Measurements from ENCODE around the gene DPYD.

DNA sequence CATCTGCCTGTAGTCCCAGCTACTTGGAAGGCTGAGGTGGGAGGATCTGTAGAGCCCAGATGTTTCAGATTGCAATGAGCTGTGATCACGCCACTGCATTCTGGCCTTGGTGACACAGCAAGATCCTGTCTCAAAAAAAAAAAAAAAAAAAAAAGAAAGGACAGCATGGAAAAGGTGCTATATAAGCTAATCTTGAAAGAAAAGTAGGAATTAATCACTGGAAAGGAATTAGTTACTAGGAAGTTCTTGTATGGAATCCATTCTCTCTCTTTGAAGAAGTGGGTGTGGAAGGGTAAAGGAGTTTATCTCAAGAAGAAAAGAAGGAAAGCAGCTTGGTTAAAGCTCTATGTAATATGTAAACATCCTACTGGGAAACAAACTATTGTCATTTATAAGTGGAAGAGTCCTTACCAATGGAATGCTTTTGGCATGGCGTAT is 339.2 kb downstream of the DPYD start:
- TF ChIP-seq ZBTB17 (CRISPR knock-in tag; IDR thresholded peaks at IDR 0.05) (no peak), ZBTB2 (IDR thresholded peaks at IDR 0.05) (no peak), CREB1 (IDR thresholded peaks at IDR 0.05) (no peak), CREB1 (CRISPR knock-in tag; IDR thresholded peaks at IDR 0.05) (no peak), E4F1 (CRISPR knock-in tag; IDR thresholded peaks at IDR 0.05; ENCODE audit: borderline replicate concordance) (no peak), MAZ (CRISPR knock-in tag; conservative IDR thresholded peaks at IDR 0.05 in 1 of 2, IDR thresholded peaks at IDR 0.05 in 1 of 2) (no peak), THRA (IDR thresholded peaks at IDR 0.05) (no peak), CREB3L1 (IDR thresholded peaks at IDR 0.05; ENCODE audit: borderline replicate concordance, low read depth) (no peak), SAFB (IDR thresholded peaks at IDR 0.05; ENCODE audit: borderline replicate concordance, low read depth, low read length) (no peak)
- TF ChIP-seq, protein P1, sequence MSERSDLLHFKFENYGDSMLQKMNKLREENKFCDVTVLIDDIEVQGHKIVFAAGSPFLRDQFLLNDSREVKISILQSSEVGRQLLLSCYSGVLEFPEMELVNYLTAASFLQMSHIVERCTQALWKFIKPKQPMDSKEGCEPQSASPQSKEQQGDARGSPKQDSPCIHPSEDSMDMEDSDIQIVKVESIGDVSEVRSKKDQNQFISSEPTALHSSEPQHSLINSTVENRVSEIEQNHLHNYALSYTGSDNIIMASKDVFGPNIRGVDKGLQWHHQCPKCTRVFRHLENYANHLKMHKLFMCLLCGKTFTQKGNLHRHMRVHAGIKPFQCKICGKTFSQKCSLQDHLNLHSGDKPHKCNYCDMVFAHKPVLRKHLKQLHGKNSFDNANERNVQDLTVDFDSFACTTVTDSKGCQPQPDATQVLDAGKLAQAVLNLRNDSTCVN (CRISPR knock-in tag; IDR thresholded peaks at IDR 0.05) = no peak
- TF ChIP-seq, protein P2, sequence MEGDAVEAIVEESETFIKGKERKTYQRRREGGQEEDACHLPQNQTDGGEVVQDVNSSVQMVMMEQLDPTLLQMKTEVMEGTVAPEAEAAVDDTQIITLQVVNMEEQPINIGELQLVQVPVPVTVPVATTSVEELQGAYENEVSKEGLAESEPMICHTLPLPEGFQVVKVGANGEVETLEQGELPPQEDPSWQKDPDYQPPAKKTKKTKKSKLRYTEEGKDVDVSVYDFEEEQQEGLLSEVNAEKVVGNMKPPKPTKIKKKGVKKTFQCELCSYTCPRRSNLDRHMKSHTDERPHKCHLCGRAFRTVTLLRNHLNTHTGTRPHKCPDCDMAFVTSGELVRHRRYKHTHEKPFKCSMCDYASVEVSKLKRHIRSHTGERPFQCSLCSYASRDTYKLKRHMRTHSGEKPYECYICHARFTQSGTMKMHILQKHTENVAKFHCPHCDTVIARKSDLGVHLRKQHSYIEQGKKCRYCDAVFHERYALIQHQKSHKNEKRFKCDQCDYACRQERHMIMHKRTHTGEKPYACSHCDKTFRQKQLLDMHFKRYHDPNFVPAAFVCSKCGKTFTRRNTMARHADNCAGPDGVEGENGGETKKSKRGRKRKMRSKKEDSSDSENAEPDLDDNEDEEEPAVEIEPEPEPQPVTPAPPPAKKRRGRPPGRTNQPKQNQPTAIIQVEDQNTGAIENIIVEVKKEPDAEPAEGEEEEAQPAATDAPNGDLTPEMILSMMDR (IDR thresholded peaks at IDR 0.05 in 2 of 3, conservative IDR thresholded peaks at IDR 0.05 in 1 of 3; ENCODE audit: insufficient read depth in 2 of 3, low read depth in 1 of 3, low read length in 3 of 3) = no peak
